ENCODE measurements around the gene ST7L. TPM values are rescaled to one million over a fixed set of nuclear protein-coding genes. Genes with fewer than 3 reads are reported as not detected.
A peak's percentile ranks its signal among the peaks of the same experiment; 100 is the strongest.
"Not testable (repeated sequence)": the region's sequence is repeated elsewhere in the genome, so short reads cannot be mapped to it uniquely, and the experiment has no call there.

ST7L gene
- 5.5 TPM for polyA plus RNA-seq (2012; ENCODE audit: low read depth, missing spikeins)

- peak; percentile 48 for FAIRE-seq
- peak; percentile 83 for TF ChIP-seq TAF1 (IDR thresholded peaks at IDR 0.05; ENCODE audit: low read depth, low read length)
- TF ChIP-seq POU2F2 (IDR thresholded peaks at IDR 0.05; ENCODE audit: low read depth, low read length) = peak; percentile 47; the same call in 1 of the 2 replicates
- peak; percentile 70; the same call in 1 of the 2 replicates for TF ChIP-seq POLR2A (IDR thresholded peaks at IDR 0.05; ENCODE audit: low read depth, low read length)
- TF ChIP-seq PAX5 (IDR thresholded peaks at IDR 0.05; ENCODE audit: insufficient read depth, low read length, severe bottlenecking) = no peak
- no peak for DNase-seq (ENCODE audit: insufficient read length, low spot score)
These were observed at the start of gene ST7L for GRCh38 chr1:112618721-112619517. ST7L (minus strand) TSS chr1:112619141; CDS start chr1:112619113, 28 bp downstream.

GRCh38 chr1:112666946-112667345 is 48.0 kb upstream of the ST7L start:
- DNase-seq (ENCODE audit: insufficient read length, low spot score) (no peak), FAIRE-seq (no peak)
- TF ChIP-seq POLR2A (IDR thresholded peaks at IDR 0.05; ENCODE audit: low read depth, low read length) (no peak), POU2F2 (IDR thresholded peaks at IDR 0.05; ENCODE audit: low read depth, low read length) (no peak), PAX5 (IDR thresholded peaks at IDR 0.05; ENCODE audit: insufficient read depth, low read length, severe bottlenecking) (no peak), POLR2AphosphoS5 (IDR thresholded peaks at IDR 0.05; ENCODE audit: low read depth, low read length) (no peak), SPI1 (IDR thresholded peaks at IDR 0.05; ENCODE audit: low read depth, low read length) (no peak), TAF1 (IDR thresholded peaks at IDR 0.05; ENCODE audit: low read depth, low read length) (no peak)

GRCh38 chr1:112665857-112666256 is 46.9 kb upstream of the ST7L start:
- TF ChIP-seq TAF1 (IDR thresholded peaks at IDR 0.05; ENCODE audit: low read depth, low read length) (no peak), PAX5 (IDR thresholded peaks at IDR 0.05; ENCODE audit: insufficient read depth, low read length, severe bottlenecking) (no peak), SPI1 (IDR thresholded peaks at IDR 0.05; ENCODE audit: low read depth, low read length) (no peak), POLR2AphosphoS5 (IDR thresholded peaks at IDR 0.05; ENCODE audit: low read depth, low read length) (no peak), POU2F2 (IDR thresholded peaks at IDR 0.05; ENCODE audit: low read depth, low read length) (no peak), POLR2A (IDR thresholded peaks at IDR 0.05; ENCODE audit: low read depth, low read length) (no peak)
- no peak for FAIRE-seq
- no peak for DNase-seq (ENCODE audit: insufficient read length, low spot score)

- TF ChIP-seq POU2F2 (IDR thresholded peaks at IDR 0.05; ENCODE audit: low read depth, low read length) = no peak
- no peak for TF ChIP-seq POLR2AphosphoS5 (IDR thresholded peaks at IDR 0.05; ENCODE audit: low read depth, low read length)
- TF ChIP-seq TAF1 (IDR thresholded peaks at IDR 0.05; ENCODE audit: low read depth, low read length) = no peak
- no peak for TF ChIP-seq PAX5 (IDR thresholded peaks at IDR 0.05; ENCODE audit: insufficient read depth, low read length, severe bottlenecking)
- no peak for TF ChIP-seq SPI1 (IDR thresholded peaks at IDR 0.05; ENCODE audit: low read depth, low read length)
- peak; percentile 33 for FAIRE-seq
- no peak for DNase-seq (ENCODE audit: insufficient read length, low spot score)
These were observed 32.3 kb upstream of the ST7L start for GRCh38 chr1:112651205-112651604.

- TF ChIP-seq PAX5 (IDR thresholded peaks at IDR 0.05; ENCODE audit: insufficient read depth, low read length, severe bottlenecking) (no peak), POLR2AphosphoS5 (IDR thresholded peaks at IDR 0.05; ENCODE audit: low read depth, low read length) (no peak), POU2F2 (IDR thresholded peaks at IDR 0.05; ENCODE audit: low read depth, low read length) (no peak), POLR2A (IDR thresholded peaks at IDR 0.05; ENCODE audit: low read depth, low read length) (no peak), TAF1 (IDR thresholded peaks at IDR 0.05; ENCODE audit: low read depth, low read length) (no peak), SPI1 (IDR thresholded peaks at IDR 0.05; ENCODE audit: low read depth, low read length) (no peak)
- DNase-seq (ENCODE audit: insufficient read length, low spot score) (no peak), FAIRE-seq (no peak)
These were observed 27.3 kb upstream of the ST7L start for GRCh38 chr1:112646225-112646624.

GRCh38 chr1:112643080-112643479 is 24.1 kb upstream of the ST7L start:
- no peak for FAIRE-seq
- TF ChIP-seq POU2F2 (IDR thresholded peaks at IDR 0.05; ENCODE audit: low read depth, low read length) = no peak
- TF ChIP-seq POLR2A (IDR thresholded peaks at IDR 0.05; ENCODE audit: low read depth, low read length) = no peak
- TF ChIP-seq PAX5 (IDR thresholded peaks at IDR 0.05; ENCODE audit: insufficient read depth, low read length, severe bottlenecking) = no peak
- no peak for TF ChIP-seq SPI1 (IDR thresholded peaks at IDR 0.05; ENCODE audit: low read depth, low read length)
- TF ChIP-seq TAF1 (IDR thresholded peaks at IDR 0.05; ENCODE audit: low read depth, low read length) = no peak
- no peak for TF ChIP-seq POLR2AphosphoS5 (IDR thresholded peaks at IDR 0.05; ENCODE audit: low read depth, low read length)
- no peak for DNase-seq (ENCODE audit: insufficient read length, low spot score)

GRCh38 chr1:112640437-112640836 is 21.5 kb upstream of the ST7L start:
- DNase-seq (ENCODE audit: insufficient read length, low spot score); FAIRE-seq: not testable (repeated sequence)

- DNase-seq (ENCODE audit: insufficient read length, low spot score) = no peak
- TF ChIP-seq POLR2AphosphoS5 (IDR thresholded peaks at IDR 0.05; ENCODE audit: low read depth, low read length) (no peak), POLR2A (IDR thresholded peaks at IDR 0.05; ENCODE audit: low read depth, low read length) (no peak), POU2F2 (IDR thresholded peaks at IDR 0.05; ENCODE audit: low read depth, low read length) (no peak)
These were observed 19.1 kb upstream of the ST7L start for GRCh38 chr1:112638110-112638428.

GRCh38 chr1:112637254-112638109 is 18.5 kb upstream of the ST7L start:
- FAIRE-seq (no peak), DNase-seq (ENCODE audit: insufficient read length, low spot score) (no peak)
- TF ChIP-seq POU2F2 (IDR thresholded peaks at IDR 0.05; ENCODE audit: low read depth, low read length) (no peak), SPI1 (IDR thresholded peaks at IDR 0.05; ENCODE audit: low read depth, low read length) (no peak), POLR2AphosphoS5 (IDR thresholded peaks at IDR 0.05; ENCODE audit: low read depth, low read length) (no peak), TAF1 (IDR thresholded peaks at IDR 0.05; ENCODE audit: low read depth, low read length) (no peak), POLR2A (IDR thresholded peaks at IDR 0.05; ENCODE audit: low read depth, low read length) (no peak), PAX5 (IDR thresholded peaks at IDR 0.05; ENCODE audit: insufficient read depth, low read length, severe bottlenecking) (no peak)

More at GRCh38 chr1:112638110-112638428, 19.1 kb upstream of the ST7L start:
- no peak for FAIRE-seq

Data from GM12891 (cell line).